HCT116 (cell line): Measurements from ENCODE around the gene SF3A2. TPM values are rescaled to one million over a fixed set of nuclear protein-coding genes. Genes with fewer than 3 reads are reported as not detected.

Source experiments
- ATAC-seq: fragments of 200-7000 bp; cut with Tn5 transposase; 2 replicates; pipeline ENCODE4 v1.9.1; 2020; ENCODE audit warnings: mild to moderate bottlenecking, moderate library complexity
- BruUV-seq: library from RNA; stranded (reverse); fragments of 400-500 nt; replicated peaks from 2 replicates; lab custom pipeline; 2021; lab: Mats Ljungman, UMichigan
- CTCF ChIA-PET: fragments of 300-600 bp; sonication (Branson Sonifier 250); formaldehyde crosslinking; loops from one replicate; lab custom pipeline; 2021; ENCODE audit warnings: antibody characterized with exemption; lab: Charles Lee
- POLR2A ChIA-PET: fragments of 300-600, 350-600 bp; sonication (Branson Sonifier 250); formaldehyde crosslinking; loops from one replicate; lab custom pipeline; 2021; ENCODE audit warnings: antibody characterized with exemption; lab: Charles Lee
- RAD21 ChIA-PET, 2 experiments: fragments of 300-600 bp; sonication (Branson Sonifier 250); formaldehyde crosslinking; loops; one replicate each; lab custom pipeline; 2023; ENCODE audit warnings: low total read pairs in 2 of 2; ENCODE audit not compliant: uncharacterized antibody in 2 of 2, unreplicated experiment in 2 of 2, low non-redundant PET in 1 of 2; lab: Charles Lee
- DNase-seq: peaks from one replicate; pipeline ENCODE4 v3.0.0-alpha.2; 2010; ENCODE audit warnings: low read depth, low spot score
- H2AFZ ChIP-seq: fragments of 200-600 bp; shearing (Covaris generic), sonication (generic); 2 replicates; pipeline ENCODE4 v1.6.1; 2017; ENCODE audit warnings: low read depth, mixed run types, mixed read lengths, antibody characterized with exemption, low read length; ENCODE audit not compliant: poor library complexity, severe bottlenecking
- H3K27ac ChIP-seq: 2 replicates; pipeline ENCODE4 v1.5.1; 2012; ENCODE audit warnings: low read depth, low read length
- H3K27me3 ChIP-seq: fragments of 200-600 bp; sonication (generic); 2 replicates; pipeline ENCODE4 v1.6.1; 2016; ENCODE audit warnings: mixed run types, low read length, mixed read lengths; ENCODE audit not compliant: insufficient read depth
- H3K36me3 ChIP-seq, 2 experiments: fragments of 200-500 bp in 1 of 2; fragments of 200-600 bp in 1 of 2; sonication (Bioruptor generic) in 1 of 2; sonication (generic) in 1 of 2; 2 replicates each; pipeline versions ENCODE4 v1.5.1 to v1.6.1; 2014 to 2016; ENCODE audit warnings: low read length in 2 of 2, inconsistent platforms in 1 of 2, mixed read lengths in 1 of 2, mixed run types in 1 of 2; ENCODE audit not compliant: insufficient read depth in 2 of 2, control insufficient read depth in 1 of 2
- H3K4me1 ChIP-seq, 2 experiments: fragments of 200-600 bp in 1 of 2; sonication (generic) in 1 of 2; 2 replicates each; pipeline versions ENCODE4 v1.5.1 to v1.6.1; 2012 to 2017; ENCODE audit warnings: low read length in 2 of 2, inconsistent platforms in 1 of 2, mild to moderate bottlenecking in 1 of 2, mixed read lengths in 1 of 2, mixed run types in 1 of 2, moderate library complexity in 1 of 2; ENCODE audit not compliant: insufficient read depth in 2 of 2, control insufficient read depth in 1 of 2
- H3K4me2 ChIP-seq: fragments of 200-600 bp; sonication (generic); 2 replicates; pipeline ENCODE4 v1.6.1; 2017; ENCODE audit warnings: mixed run types, low read length, mixed read lengths
- H3K4me3 ChIP-seq, 2 experiments: fragments of 200-600 bp in 1 of 2; sonication (generic) in 1 of 2; replicated peaks in 1 of 2; 2 replicates each; pipeline ENCODE4 v1.5.1; 2011 to 2016; ENCODE audit warnings: low read length in 2 of 2, control low read depth in 1 of 2, low read depth in 1 of 2, mild to moderate bottlenecking in 1 of 2, mixed read lengths in 1 of 2, mixed run types in 1 of 2
- H3K79me2 ChIP-seq: fragments of 200-600 bp; sonication (generic); 2 replicates; pipeline ENCODE4 v1.6.1; 2017; ENCODE audit warnings: mild to moderate bottlenecking, mixed run types, low read length, moderate library complexity, mixed read lengths; ENCODE audit not compliant: insufficient read depth
- H3K9ac ChIP-seq: fragments of 200-600 bp; sonication (generic); 2 replicates; pipeline ENCODE4 v1.6.1; 2016; ENCODE audit warnings: low read length, mixed read lengths
- H3K9me2 ChIP-seq: fragments of 200-600 bp; sonication (generic), shearing (Covaris generic); 2 replicates; pipeline ENCODE4 v1.6.1; 2017; ENCODE audit warnings: mixed run types, mild to moderate bottlenecking, moderate library complexity; ENCODE audit not compliant: insufficient read depth
- H3K9me3 ChIP-seq, 2 experiments: fragments of 200-500 bp in 1 of 2; fragments of 200-600 bp in 1 of 2; sonication (Bioruptor generic) in 1 of 2; sonication (generic) in 1 of 2; 2 replicates each; pipeline ENCODE4 v1.6.1; 2014 to 2017; ENCODE audit warnings: low read length in 2 of 2, mixed read lengths in 2 of 2, inconsistent platforms in 1 of 2, low read depth in 1 of 2, mild to moderate bottlenecking in 1 of 2, mixed run types in 1 of 2, moderate library complexity in 1 of 2; ENCODE audit not compliant: control insufficient read depth in 1 of 2, insufficient read depth in 1 of 2
- H4K20me1 ChIP-seq: fragments of 200-600 bp; sonication (generic), shearing (Covaris generic); 2 replicates; pipeline ENCODE4 v1.6.1; 2017; ENCODE audit warnings: mixed run types, mild to moderate bottlenecking, moderate library complexity; ENCODE audit not compliant: insufficient read depth
- CBX3 ChIP-seq: IDR thresholded peaks from 2 replicates; pipeline ENCODE4 v1.6.1; 2012; ENCODE audit warnings: low read depth
- JUND ChIP-seq: IDR thresholded peaks from 2 replicates; pipeline ENCODE4 v1.6.1; 2012
- POLR2AphosphoS5 ChIP-seq: IDR thresholded peaks from 2 replicates; pipeline ENCODE4 v1.6.1; 2011; ENCODE audit warnings: mild to moderate bottlenecking, low read depth, low read length, moderate library complexity
- RAD21 ChIP-seq: IDR thresholded peaks from 2 replicates; pipeline ENCODE4 v1.6.1; 2012; ENCODE audit warnings: low read depth, mild to moderate bottlenecking
- ZFX ChIP-seq: fragments of 450-650 bp; IDR thresholded peaks from 2 replicates; pipeline ENCODE4 v1.6.1; 2017
- ZNF274 ChIP-seq: fragments of 200-500 bp; sonication (Bioruptor generic); IDR thresholded peaks from 2 replicates; pipeline ENCODE4 v1.6.1; 2014; ENCODE audit warnings: mild to moderate bottlenecking, low read depth, low read length, inconsistent platforms
- intact Hi-C: fragments of 100-400 bp; cut with micrococcal nuclease; formaldehyde crosslinking; loops from 2 replicates; pipeline ENCODE4 v1.10.0; 2022
- total RNA-seq: library from RNA; stranded (reverse); gene quantifications from one replicate; pipeline ENCODE4 v1.2.1, GENCODE V29; 2021; ENCODE audit not compliant: unreplicated experiment
- TF ChIP-seq, protein P1 (sequence below), 3 experiments: fragments of 200-600 bp in 1 of 3; sonication (generic) in 1 of 3; IDR thresholded peaks in 2 of 3; conservative IDR thresholded peaks in 1 of 3; 2 replicates each; pipeline ENCODE4 v1.5.1; 2012 to 2017; ENCODE audit warnings: low read depth in 2 of 3, low read length in 2 of 3, antibody characterized with exemption in 1 of 3, borderline replicate concordance in 1 of 3, control low read depth in 1 of 3, mild to moderate bottlenecking in 1 of 3, mixed read lengths in 1 of 3, mixed run types in 1 of 3, moderate library complexity in 1 of 3; ENCODE audit not compliant: insufficient read depth in 1 of 3
- TF ChIP-seq, protein P2 (sequence below): IDR thresholded peaks from 2 replicates; pipeline ENCODE4 v1.6.1; 2012; ENCODE audit warnings: low read depth

The SF3A2 gene
- total RNA-seq, 1 experiment from 2014 or later: 166 TPM

DNA sequence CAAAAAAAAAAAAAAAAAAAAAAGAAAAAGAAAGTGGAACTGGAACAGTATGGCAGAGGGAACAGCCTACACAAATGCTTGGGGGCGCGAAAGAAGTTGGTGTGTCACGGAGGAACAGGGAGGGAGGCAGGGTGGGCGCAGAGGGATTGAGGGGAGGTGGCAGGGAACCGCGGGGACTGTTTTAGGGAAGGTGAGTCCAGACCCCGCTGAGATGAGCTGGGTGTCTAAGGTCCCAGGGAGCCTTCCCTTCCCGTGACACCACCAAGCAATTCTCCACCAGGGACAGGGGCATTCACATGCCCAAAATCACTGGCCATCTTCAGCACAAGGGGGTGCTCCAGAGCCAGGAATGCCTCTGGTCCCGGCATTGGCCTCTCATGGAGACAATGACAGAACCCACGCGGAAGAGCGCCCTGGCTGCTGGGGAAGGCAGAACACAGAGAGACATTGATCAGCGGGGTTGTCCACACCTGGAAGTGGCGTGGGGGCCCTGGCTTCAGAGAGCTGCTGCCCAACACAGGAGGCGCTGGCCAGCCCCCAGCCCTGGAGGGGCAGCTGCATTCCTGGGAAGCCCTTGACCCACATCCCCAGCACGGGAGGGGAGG is 38.4 kb downstream of the SF3A2 start:
- ChIA-PET CTCF (interaction anchor here (0.9 to 1.9 kb wide), 4 partner anchors 9 to 336 kb away, joined by 3 to 10 read pairs (median 4); no protein-coding TSS in a partner anchor), POLR2A (interaction anchor here (0.8 kb wide), 1 partner anchor 110 kb away, joined by 6 read pairs; no protein-coding TSS in a partner anchor), RAD21 (interaction anchor here (0.6 kb wide), 3 partner anchors 39 to 113 kb away, joined by 4 read pairs; partner anchors contain the start of gene LSM7 (in 1 of the 2))
- Histone ChIP-seq H3K4me2 (no peak overlapping the region; the same call in 1 of the 2 replicates), H3K36me3 (peaks cover 14 to 22% of the 10 kb centered on the region in 2 experiments; a peak in 2 of 4 replicates), H3K9me2 (no peaks in the 10 kb centered on the region), H4K20me1 (peaks cover 13% of the 10 kb centered on the region; the same call in 1 of the 2 replicates), H3K79me2 (peaks cover 43% of the 10 kb centered on the region), H3K4me1 (peaks cover 9 to 52% of the 10 kb centered on the region in 2 experiments), H3K9ac (no peak overlapping the region), H3K4me3 (no peak overlapping the region), H2AFZ (no peak overlapping the region), H3K9me3 (no peaks in the 10 kb centered on the region), H3K27me3 (no peaks in the 10 kb centered on the region), H3K27ac (peak overlapping the region; percentile 24; the same call in 1 of the 2 replicates)
- TF ChIP-seq ZFX (no peak), RAD21 (peak; percentile 88), JUND (no peak), POLR2AphosphoS5 (peak; percentile 28; the same call in 1 of the 2 replicates), ZNF274 (no peak), CBX3 (no peak)
- TF ChIP-seq, protein P1, sequence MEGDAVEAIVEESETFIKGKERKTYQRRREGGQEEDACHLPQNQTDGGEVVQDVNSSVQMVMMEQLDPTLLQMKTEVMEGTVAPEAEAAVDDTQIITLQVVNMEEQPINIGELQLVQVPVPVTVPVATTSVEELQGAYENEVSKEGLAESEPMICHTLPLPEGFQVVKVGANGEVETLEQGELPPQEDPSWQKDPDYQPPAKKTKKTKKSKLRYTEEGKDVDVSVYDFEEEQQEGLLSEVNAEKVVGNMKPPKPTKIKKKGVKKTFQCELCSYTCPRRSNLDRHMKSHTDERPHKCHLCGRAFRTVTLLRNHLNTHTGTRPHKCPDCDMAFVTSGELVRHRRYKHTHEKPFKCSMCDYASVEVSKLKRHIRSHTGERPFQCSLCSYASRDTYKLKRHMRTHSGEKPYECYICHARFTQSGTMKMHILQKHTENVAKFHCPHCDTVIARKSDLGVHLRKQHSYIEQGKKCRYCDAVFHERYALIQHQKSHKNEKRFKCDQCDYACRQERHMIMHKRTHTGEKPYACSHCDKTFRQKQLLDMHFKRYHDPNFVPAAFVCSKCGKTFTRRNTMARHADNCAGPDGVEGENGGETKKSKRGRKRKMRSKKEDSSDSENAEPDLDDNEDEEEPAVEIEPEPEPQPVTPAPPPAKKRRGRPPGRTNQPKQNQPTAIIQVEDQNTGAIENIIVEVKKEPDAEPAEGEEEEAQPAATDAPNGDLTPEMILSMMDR (IDR thresholded peaks at IDR 0.05 in 2 of 3, conservative IDR thresholded peaks at IDR 0.05 in 1 of 3; ENCODE audit: borderline replicate concordance in 1 of 3, insufficient read depth in 1 of 3, low read depth in 2 of 3, low read length in 2 of 3): peak; percentile 58 to 78 (median 69)
- TF ChIP-seq, protein P2, sequence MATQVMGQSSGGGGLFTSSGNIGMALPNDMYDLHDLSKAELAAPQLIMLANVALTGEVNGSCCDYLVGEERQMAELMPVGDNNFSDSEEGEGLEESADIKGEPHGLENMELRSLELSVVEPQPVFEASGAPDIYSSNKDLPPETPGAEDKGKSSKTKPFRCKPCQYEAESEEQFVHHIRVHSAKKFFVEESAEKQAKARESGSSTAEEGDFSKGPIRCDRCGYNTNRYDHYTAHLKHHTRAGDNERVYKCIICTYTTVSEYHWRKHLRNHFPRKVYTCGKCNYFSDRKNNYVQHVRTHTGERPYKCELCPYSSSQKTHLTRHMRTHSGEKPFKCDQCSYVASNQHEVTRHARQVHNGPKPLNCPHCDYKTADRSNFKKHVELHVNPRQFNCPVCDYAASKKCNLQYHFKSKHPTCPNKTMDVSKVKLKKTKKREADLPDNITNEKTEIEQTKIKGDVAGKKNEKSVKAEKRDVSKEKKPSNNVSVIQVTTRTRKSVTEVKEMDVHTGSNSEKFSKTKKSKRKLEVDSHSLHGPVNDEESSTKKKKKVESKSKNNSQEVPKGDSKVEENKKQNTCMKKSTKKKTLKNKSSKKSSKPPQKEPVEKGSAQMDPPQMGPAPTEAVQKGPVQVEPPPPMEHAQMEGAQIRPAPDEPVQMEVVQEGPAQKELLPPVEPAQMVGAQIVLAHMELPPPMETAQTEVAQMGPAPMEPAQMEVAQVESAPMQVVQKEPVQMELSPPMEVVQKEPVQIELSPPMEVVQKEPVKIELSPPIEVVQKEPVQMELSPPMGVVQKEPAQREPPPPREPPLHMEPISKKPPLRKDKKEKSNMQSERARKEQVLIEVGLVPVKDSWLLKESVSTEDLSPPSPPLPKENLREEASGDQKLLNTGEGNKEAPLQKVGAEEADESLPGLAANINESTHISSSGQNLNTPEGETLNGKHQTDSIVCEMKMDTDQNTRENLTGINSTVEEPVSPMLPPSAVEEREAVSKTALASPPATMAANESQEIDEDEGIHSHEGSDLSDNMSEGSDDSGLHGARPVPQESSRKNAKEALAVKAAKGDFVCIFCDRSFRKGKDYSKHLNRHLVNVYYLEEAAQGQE: no peak
- BruUV-seq: no TSS peak
- DNase-seq: no peak
- peak; percentile 68 for ATAC-seq
- intact Hi-C loops: loop anchor here (1.0 to 5.0 kb wide), 2 partner anchors 116 to 337 kb away; no protein-coding TSS in a partner anchor
